NCI-H128 (cell line): Measurements from ENCODE around the gene GNAI1.

Source experiments
- DNase-seq: peaks from one replicate; lab custom pipeline; 2025; ENCODE audit not compliant: unreplicated experiment; lab: John Stamatoyannopoulos, UW

GNAI1 gene

DNA sequence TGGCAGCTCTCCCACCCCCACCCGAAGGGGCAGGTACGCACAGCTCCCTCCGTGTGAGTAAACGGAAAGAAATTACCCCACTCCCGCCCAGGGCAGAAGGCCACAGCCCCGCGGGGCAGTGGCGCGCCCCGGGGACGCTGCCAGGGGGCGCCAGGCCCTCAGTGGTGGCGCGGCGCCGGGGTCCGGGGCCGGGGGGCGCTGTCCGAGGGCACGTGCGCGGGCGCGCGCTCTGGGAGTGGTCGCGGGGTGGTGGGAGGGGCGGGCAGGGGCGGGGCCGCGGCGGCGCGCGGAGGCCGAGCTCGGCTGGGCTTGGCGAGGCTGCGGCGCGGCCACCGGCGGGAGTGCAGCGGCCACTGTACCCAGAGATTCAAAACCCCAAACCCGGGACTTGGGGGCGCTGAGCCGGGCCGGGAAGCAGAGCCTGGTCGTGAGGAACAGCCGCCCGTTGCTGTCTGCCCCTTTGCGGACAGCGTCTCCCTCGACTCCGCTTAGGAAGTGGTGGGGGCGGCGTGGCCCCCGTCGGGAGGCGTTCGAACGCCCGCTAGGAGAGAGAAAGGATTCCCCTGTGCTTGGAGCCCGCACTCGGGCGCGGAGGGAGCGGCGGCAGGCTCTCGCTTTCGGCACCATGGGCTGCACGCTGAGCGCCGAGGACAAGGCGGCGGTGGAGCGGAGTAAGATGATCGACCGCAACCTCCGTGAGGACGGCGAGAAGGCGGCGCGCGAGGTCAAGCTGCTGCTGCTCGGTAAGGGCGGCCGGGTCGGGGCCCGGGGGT is at the start of gene GNAI1:
GNAI1 (plus strand) TSS at position 296 of the 773 bp plus-strand sequence; CDS start at position 626, 330 bp downstream.
- peak; percentile 36 for DNase-seq

GRCh38 chr7:80087051-80087770 is 47.4 kb upstream of the GNAI1 start:
- no peak for DNase-seq

- DNase-seq, result no peak
Measured at GRCh38 chr7:80087771-80088170, 46.9 kb upstream of the GNAI1 start.

DNA sequence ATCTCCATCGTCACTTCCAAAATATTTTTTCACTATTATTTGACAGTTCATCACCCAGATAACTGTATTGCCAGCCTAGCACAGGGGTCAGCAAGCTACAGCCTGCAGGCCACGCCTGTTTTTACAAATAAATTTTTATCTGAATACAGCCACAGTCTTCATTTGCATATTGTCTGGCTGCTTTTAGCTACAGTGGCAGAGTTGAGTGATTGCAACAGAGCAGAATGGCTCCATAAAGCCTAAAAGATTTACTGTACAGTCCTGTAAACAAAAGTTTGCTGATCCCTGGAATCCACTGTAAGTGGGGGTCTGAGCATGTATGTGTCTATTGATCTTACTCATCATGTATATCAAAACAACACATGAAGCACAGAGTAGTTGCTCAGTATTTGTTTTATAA is 45.9 kb upstream of the GNAI1 start:
- DNase-seq, result no peak

DNA sequence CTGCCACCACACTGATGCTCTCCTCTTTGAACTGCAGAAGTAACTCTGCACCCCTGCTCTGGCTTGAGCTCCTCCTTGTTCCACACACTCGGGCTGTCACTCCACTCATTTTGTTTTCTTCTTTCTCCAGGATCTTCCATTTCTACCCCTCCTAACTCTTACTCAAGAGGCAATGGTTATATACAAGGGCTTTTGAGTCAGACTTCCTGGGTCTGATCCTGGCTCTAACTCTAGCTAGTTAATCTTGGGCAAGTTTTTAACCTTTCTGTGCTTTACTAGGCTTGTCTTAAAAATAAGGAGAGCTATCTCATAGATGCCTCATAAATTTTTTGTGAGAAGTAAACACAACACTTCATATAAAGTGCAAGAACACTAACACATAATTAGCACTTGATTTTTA is 45.3 kb upstream of the GNAI1 start:
- no peak for DNase-seq

DNA sequence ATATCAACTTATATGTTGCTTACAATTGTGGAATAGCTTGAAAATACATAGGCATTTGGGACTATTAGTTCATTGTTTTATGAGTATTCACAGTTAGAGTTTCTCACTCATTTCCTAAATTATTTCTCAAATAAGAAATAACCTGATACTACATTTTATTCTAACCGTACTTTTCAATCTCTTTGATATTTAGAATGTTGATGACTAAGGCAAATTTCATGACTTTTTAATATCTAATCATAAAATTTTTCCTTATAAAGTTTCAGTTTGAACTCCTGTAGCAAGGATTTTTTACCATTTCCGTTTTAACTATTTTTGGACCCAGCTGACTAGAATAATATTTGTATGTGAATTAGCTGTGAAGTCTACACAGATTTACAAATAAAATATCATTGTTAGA is 41.3 kb upstream of the GNAI1 start:
- DNase-seq, result no peak

GRCh38 chr7:80095545-80095944 is 39.1 kb upstream of the GNAI1 start:
- DNase-seq, result no peak

DNA sequence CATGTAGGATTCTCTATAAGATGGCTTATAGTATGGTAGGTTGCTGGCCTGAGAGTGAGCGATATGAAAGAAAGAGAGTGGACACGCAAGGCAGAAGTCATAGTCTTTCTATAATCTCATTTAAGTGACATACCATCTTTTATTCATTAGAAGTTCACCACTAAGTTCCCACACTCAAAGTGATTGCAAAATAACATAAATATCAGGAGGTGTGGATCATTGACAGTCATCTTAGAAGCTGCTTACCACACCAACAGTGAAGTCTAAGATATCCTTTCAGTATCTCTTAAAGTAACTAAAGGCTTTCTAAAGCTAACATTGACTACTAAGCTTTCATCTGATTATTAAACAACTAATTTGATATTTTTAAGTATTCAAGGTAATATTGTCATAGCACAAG is 36.9 kb upstream of the GNAI1 start:
- DNase-seq, result no peak

DNA sequence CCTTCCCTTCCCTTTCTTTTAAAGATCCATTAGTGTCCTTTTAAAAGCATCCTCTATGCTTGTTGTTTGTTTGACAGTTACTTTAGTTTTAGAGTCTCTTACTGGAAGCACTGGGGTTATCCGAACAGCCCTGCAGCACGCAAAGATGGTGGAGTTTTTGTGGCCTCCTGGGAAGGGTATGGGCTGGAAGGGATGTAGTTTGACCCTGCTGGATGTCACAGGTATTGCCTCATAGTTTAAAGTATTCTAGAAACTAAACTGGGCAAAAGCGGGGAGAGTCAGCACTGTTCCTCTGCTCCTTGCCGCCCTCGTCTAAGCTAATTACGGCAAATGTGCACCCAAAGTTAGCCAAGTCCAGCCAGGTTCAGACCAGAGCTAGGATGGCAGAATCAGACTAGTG is 35.8 kb upstream of the GNAI1 start:
- no peak for DNase-seq

- no peak for DNase-seq
Measured at GRCh38 chr7:80100254-80100653, 34.4 kb upstream of the GNAI1 start.

DNA sequence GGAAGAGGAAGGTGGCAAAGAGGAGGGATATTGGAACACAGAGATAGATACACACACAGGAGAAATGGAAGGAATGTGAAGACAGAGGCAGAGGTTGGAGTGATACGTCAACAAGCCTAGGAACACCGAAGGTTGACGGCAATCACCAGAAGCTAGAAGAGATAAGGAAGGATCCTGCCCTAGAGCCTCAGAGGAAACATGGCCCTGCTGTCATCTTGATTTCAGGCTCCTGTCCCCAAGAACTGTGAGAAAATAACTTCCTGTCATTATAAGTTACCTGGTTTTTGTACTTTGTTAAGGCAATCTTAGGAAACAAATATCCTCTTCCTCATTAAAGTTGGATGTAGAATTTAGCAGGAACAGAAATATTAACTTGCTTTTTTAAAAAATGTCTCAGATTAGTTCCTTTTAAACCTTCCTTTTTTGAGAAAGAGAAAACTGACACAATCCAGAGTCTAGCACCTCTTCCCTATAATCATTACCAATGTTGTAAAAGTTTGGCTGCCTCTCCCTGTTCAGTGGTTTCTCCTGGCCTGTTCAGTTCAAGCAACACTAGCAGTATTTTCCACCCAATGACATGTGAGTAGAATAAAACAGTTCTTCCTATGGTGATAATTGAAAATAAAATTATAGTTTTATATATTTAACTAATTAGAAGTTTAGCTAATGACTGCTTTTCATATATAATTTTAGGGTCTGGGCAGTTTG is 28.8 kb upstream of the GNAI1 start:
- no peak for DNase-seq

GRCh38 chr7:80106498-80107113 is 28.0 kb upstream of the GNAI1 start:
- DNase-seq, result no peak

GRCh38 chr7:80107278-80107677 is 27.4 kb upstream of the GNAI1 start:
- no peak for DNase-seq

DNA sequence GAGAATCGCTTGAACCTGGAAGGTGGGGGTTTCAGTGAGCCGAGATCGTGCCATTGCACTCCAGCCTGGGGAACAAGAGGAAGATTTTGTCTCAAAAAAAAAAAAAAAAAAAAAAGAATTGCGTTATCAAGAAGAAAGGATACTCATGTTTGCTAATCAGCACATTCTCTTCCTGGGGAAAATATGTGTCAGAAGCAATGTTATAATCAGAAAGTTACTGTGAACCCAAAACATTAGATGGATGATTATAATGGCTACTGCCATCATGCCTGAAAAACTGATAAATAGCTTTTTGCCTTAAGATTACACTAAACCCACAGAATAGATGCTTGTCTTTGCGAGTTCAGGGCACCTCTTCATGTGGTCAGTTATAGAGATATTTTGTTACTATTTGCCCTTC is 24.3 kb upstream of the GNAI1 start:
- no peak for DNase-seq

GRCh38 chr7:80114159-80114558 is 20.5 kb upstream of the GNAI1 start:
- DNase-seq, result no peak

DNA sequence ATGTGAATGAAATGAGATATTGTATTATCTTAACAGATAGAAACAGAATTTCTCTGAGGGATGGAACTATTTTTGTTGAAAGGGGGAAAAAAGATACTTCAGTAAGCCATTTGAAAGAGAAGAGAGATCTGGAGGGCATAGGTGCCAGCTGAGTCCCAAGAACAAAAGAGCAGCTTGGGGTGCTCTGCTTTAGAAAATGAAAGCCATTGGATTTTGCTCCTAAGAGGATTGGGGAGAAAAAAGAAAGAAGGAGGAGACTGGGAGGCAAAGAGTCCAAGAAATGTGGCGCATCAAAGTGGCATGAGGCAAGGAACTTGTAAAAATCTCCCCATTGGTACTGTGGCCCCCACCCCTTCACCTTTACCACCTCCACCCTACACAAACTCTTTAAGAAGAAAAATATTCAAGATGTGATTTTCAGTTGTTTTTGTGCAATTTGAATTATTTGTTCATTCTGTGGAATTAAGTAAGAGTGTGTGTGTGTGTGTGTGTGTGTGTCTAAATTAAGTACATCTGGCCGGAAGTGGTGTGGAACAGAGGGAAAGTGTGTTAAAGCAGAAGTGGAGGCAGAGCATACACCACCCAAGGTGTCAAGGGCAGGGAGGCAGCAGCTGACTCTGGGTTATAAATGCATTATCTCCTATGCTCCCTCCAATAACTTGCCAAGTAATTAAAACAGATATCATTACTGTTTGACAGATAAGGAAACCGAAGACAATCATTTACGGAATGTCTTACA is 9.9 kb upstream of the GNAI1 start:
- DNase-seq, result no peak

GRCh38 chr7:80127412-80128160 is 7.0 kb upstream of the GNAI1 start:
- peak; percentile 35 for DNase-seq

- no peak for DNase-seq
Measured at GRCh38 chr7:80128918-80129317, 5.7 kb upstream of the GNAI1 start.

DNA sequence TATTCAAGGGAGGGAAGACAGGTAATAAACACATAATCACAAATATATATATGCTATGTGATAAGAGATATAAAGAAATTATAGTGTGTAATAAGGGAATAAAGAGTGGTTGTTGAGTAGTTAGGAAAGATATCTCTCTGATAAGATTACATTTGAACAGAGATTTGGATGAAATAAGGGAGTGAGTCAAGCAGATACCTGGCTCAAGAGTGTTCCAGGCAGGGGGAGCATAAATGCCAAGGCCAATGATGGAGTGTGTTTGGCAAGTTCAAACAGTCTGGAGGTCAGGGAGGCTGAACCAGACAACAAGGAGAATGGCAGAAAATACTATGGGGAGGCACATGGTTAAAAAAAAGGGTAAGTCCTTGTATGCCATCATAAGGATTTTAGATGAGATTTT is 4.8 kb upstream of the GNAI1 start:
- no peak for DNase-seq
